Panc1 (cell line): ENCODE data around the gene GALNT4. TPM values are rescaled to one million over a fixed set of nuclear protein-coding genes. Genes with fewer than 3 reads are reported as not detected.

Experiments
- ATAC-seq: fragments of 200-7000 bp; cut with Tn5 transposase; 2 replicates; pipeline ENCODE4 v1.9.1; 2020; ENCODE audit warnings: mild to moderate bottlenecking, moderate library complexity
- BruUV-seq: library from RNA; stranded (reverse); fragments of 400-500 nt; replicated peaks from 2 replicates; lab custom pipeline; 2021; lab: Mats Ljungman, UMichigan
- CTCF ChIA-PET: fragments of 300-600 bp; sonication (Branson Sonifier 250); formaldehyde crosslinking; loops from one replicate; lab custom pipeline; 2022; ENCODE audit warnings: antibody characterized with exemption; lab: Charles Lee
- POLR2A ChIA-PET: fragments of 300-600 bp; sonication (Branson Sonifier 250); formaldehyde crosslinking; loops from one replicate; lab custom pipeline; 2022; ENCODE audit warnings: antibody characterized with exemption; lab: Charles Lee
- DNase-seq: peaks from one replicate; pipeline ENCODE4 v3.0.0-alpha.2; 2010; ENCODE audit warnings: low read depth, low spot score
- H3K27ac ChIP-seq: 2 replicates; pipeline ENCODE4 v1.5.1; 2011; ENCODE audit warnings: mild to moderate bottlenecking, low read length, inconsistent platforms
- H3K27me3 ChIP-seq: fragments of 200-500 bp; sonication (Bioruptor generic); 2 replicates; pipeline ENCODE4 v1.6.0; 2014; ENCODE audit warnings: low read length, inconsistent platforms; ENCODE audit not compliant: control insufficient read depth, insufficient read depth
- H3K36me3 ChIP-seq: fragments of 200-500 bp; sonication (Bioruptor generic); 2 replicates; pipeline ENCODE4 v1.5.1; 2014; ENCODE audit warnings: inconsistent platforms, mild to moderate bottlenecking, low read length, moderate library complexity; ENCODE audit not compliant: control insufficient read depth, insufficient read depth
- H3K4me1 ChIP-seq: 2 replicates; pipeline ENCODE4 v1.5.1; 2011; ENCODE audit warnings: inconsistent platforms, mild to moderate bottlenecking, low read length, moderate library complexity; ENCODE audit not compliant: control insufficient read depth, insufficient read depth
- H3K4me3 ChIP-seq, 2 experiments: 2 replicates each; pipeline ENCODE4 v1.5.1; 2011 to 2012; ENCODE audit warnings: low read depth in 2 of 2, low read length in 2 of 2, mild to moderate bottlenecking in 2 of 2, inconsistent platforms in 1 of 2, moderate library complexity in 1 of 2
- H3K9me3 ChIP-seq: fragments of 200-500 bp; sonication (Bioruptor generic); 2 replicates; pipeline ENCODE4 v1.5.1; 2014; ENCODE audit warnings: low read depth, mild to moderate bottlenecking, inconsistent platforms, low read length, moderate library complexity; ENCODE audit not compliant: control insufficient read depth, insufficient read depth
- CTCF ChIP-seq: fragments of 450-650 bp; IDR thresholded peaks from 2 replicates; pipeline ENCODE4 v1.5.1; 2017; ENCODE audit warnings: mild to moderate bottlenecking
- POLR2AphosphoS5 ChIP-seq: IDR thresholded peaks from 2 replicates; pipeline ENCODE4 v1.6.1; 2012; ENCODE audit warnings: mild to moderate bottlenecking, low read depth, low read length, moderate library complexity
- REST ChIP-seq, 2 experiments: IDR thresholded peaks; 2 replicates each; pipeline ENCODE4 v1.6.1; 2011 to 2012; ENCODE audit warnings: low read depth in 2 of 2, control low read depth in 1 of 2, low read length in 1 of 2, mild to moderate bottlenecking in 1 of 2, moderate library complexity in 1 of 2; ENCODE audit not compliant: insufficient read depth in 1 of 2
- SIN3A ChIP-seq: IDR thresholded peaks from 2 replicates; pipeline ENCODE4 v1.6.1; 2012; ENCODE audit warnings: low read depth, mild to moderate bottlenecking, low read length, moderate library complexity, borderline replicate concordance; ENCODE audit not compliant: insufficient read depth
- TCF7L2 ChIP-seq: IDR thresholded peaks from 2 replicates; pipeline ENCODE4 v1.6.1; 2011; ENCODE audit warnings: mild to moderate bottlenecking, low read depth, low read length, inconsistent platforms
- in situ Hi-C: cut with HindIII; loops from 2 replicates; pipeline ENCODE4 v1.10.0; 2016; ENCODE audit warnings: low sequenced_read_pairs, low pct_unique_long_range_greater_than_20kb
- intact Hi-C: fragments of 100-400 bp; cut with micrococcal nuclease; formaldehyde crosslinking; loops from one replicate; pipeline ENCODE4 v1.10.0; 2022; ENCODE audit not compliant: unreplicated experiment
- total RNA-seq: library from RNA; stranded (reverse); gene quantifications from one replicate; pipeline ENCODE4 v1.2.1, GENCODE V29; 2021; ENCODE audit not compliant: unreplicated experiment

GALNT4 gene
- total RNA-seq, 1 experiment from 2014 or later = 5.1 TPM

- H3K36me3 ChIP-seq = no peaks in the 10 kb centered on the region
- no peaks in the 10 kb centered on the region for H3K27me3 ChIP-seq
- ChIA-PET CTCF (no interaction called here), POLR2A (no interaction called here)
- no peaks in the 10 kb centered on the region for H3K9me3 ChIP-seq
- no peak for ATAC-seq
- H3K4me3 ChIP-seq = no peak overlapping the region
- no TSS peak for BruUV-seq
- H3K4me1 ChIP-seq = no peaks in the 10 kb centered on the region
- H3K27ac ChIP-seq = no peak overlapping the region
- DNase-seq = no peak
- intact Hi-C loops = no loop called here
- in situ Hi-C loops = no loop called here
- no peak for TF ChIP-seq CTCF
- no peak for TF ChIP-seq TCF7L2
- no peak for TF ChIP-seq REST (IDR thresholded peaks at IDR 0.05; ENCODE audit: insufficient read depth in 1 of 2, low read depth in 2 of 2, low read length in 1 of 2)
- no peak for TF ChIP-seq SIN3A
- TF ChIP-seq POLR2AphosphoS5 = no peak
Observed at GRCh38 chr12:89507015-89507824, 17.4 kb downstream of the GALNT4 start.

- intact Hi-C loops = no loop called here
- Histone ChIP-seq H3K4me3 (no peak overlapping the region), H3K4me1 (no peaks in the 10 kb centered on the region), H3K27ac (no peak overlapping the region), H3K9me3 (no peaks in the 10 kb centered on the region), H3K36me3 (no peaks in the 10 kb centered on the region), H3K27me3 (no peaks in the 10 kb centered on the region)
- in situ Hi-C loops = no loop called here
- POLR2A ChIA-PET = no interaction called here
- ATAC-seq (no peak), DNase-seq (no peak)
- TF ChIP-seq CTCF (no peak), TCF7L2 (no peak), REST (IDR thresholded peaks at IDR 0.05; ENCODE audit: insufficient read depth in 1 of 2, low read depth in 2 of 2, low read length in 1 of 2) (no peak)
- BruUV-seq = no TSS peak
- CTCF ChIA-PET = no interaction called here
Observed at GRCh38 chr12:89506050-89506449, 18.5 kb downstream of the GALNT4 start.
